Ovary (tissue), 9 donors: ENCODE data around the gene PCDHGB1. TPM values are rescaled to one million over a fixed set of nuclear protein-coding genes. Genes with fewer than 3 reads are reported as not detected.
A peak's percentile ranks its signal among the peaks of the same experiment; 100 is the strongest.
"Not testable (repeated sequence)": the region's sequence is repeated elsewhere in the genome, so short reads cannot be mapped to it uniquely, and the experiment has no call there.

Experiments used
- DNase-seq, 5 donors: peaks; one replicate each; pipeline ENCODE4 v3.0.0-alpha.2; 2019 to 2020
- H3K27ac ChIP-seq, 2 donors: fragments of 200-600 bp; one replicate each; pipeline versions ENCODE4 v1.5.1 to v1.8.0; 2019 to 2022
- H3K27me3 ChIP-seq: fragments of 200-600 bp; one replicate; pipeline ENCODE4 v1.8.0; 2022
- H3K36me3 ChIP-seq: fragments of 200-600 bp; sonication (generic); one replicate; pipeline ENCODE4 v1.5.1; 2019
- H3K4me1 ChIP-seq: one replicate; pipeline ENCODE4 v1.8.1; 2013; ENCODE audit warnings: mild to moderate bottlenecking, moderate library complexity; ENCODE audit not compliant: insufficient read depth
- H3K4me3 ChIP-seq: fragments of 200-600 bp; sonication (generic); one replicate; pipeline ENCODE4 v1.5.1; 2017
- H3K9me3 ChIP-seq, 2 donors: fragments of 200-600 bp in 1 of 2; sonication (generic) in 1 of 2; one replicate each; pipeline versions ENCODE4 v1.5.1 to v1.8.1; 2013 to 2019; ENCODE audit warnings: mild to moderate bottlenecking in 1 of 2, moderate library complexity in 1 of 2
- CTCF ChIP-seq, 3 donors: fragments of 450-650 bp in 2 of 3; fragments of 200-600 bp in 1 of 3; IDR thresholded peaks; one replicate each; pipeline versions ENCODE4 v1.5.1 to v1.8.0; 2016 to 2022; ENCODE audit warnings: antibody characterized with exemption in 3 of 3, mild to moderate bottlenecking in 1 of 3
- EP300 ChIP-seq: sonication (generic); formaldehyde crosslinking; IDR thresholded peaks from one replicate; pipeline ENCODE4 v1.6.1; 2017; ENCODE audit warnings: antibody characterized with exemption
- POLR2A ChIP-seq: fragments of 450-650 bp; IDR thresholded peaks from one replicate; pipeline ENCODE4 v1.6.1; 2017; ENCODE audit warnings: antibody characterized with exemption, mild to moderate bottlenecking, moderate library complexity
- WGBS, 3 donors: extraction: QIAGEN DNeasy Blood & Tissue Kit in 1 of 3; methylation state at CpG; one replicate each; pipeline versions ENCODE4 v1.1.5 to v1.1.7; 2013 to 2017; 5-methylcytosine and 5-hydroxymethylcytosine counted together
- intact Hi-C, 4 donors: fragments of 100-400 bp; cut with DNase I; formaldehyde crosslinking; loops; one replicate each; pipeline versions ENCODE4 v1.11.0 to v1.15.1; 2022 to 2023
- polyA plus RNA-seq, 2 donors: library from polyadenylated mRNA; stranded (reverse); fragments of 200-250 nt in 1 of 2; fragments of 350-450 nt in 1 of 2; fragmentation: Illumina TruSeq in 1 of 2; extraction: RNeasy Lipid Tissue Mini Kit (QIAGEN cat#74804) in 1 of 2; gene quantifications; one replicate each; pipeline ENCODE4 v1.2.3, GENCODE V29; 2013 to 2014
- total RNA-seq, 7 donors: library from RNA; depleted of rRNA in 2 of 7; stranded (reverse); fragments of >200 nt in 2 of 7; fragmentation: NEBNext Ultra II Directional in 3 of 7; extraction: Animal tissue kit (Norgen Biotek cat#: 25700) in 3 of 7; gene quantifications; one replicate each; pipeline versions ENCODE4 v1.1.0 to v1.2.4, GENCODE V29; 2016 to 2023
- donor health status: DM: no; HTN: no; CAD: no; lungs with moderate emphysema.
- donor health status: DM: no; HTN: no; CAD: no.
- donor health status: Bipolar disorder and iron deficiency.
- donor health status: DM: yes; HTN: yes; CAD: no.
- donor health status: DM: no; HTN: no; CAD: no.
- donor health status: DM: yes; HTN: yes; CAD: no.

Gene PCDHGB1
- total and polyA plus RNA-seq, 9 donors = 1.1 to 9.3 (median 4.4) TPM

DNA sequence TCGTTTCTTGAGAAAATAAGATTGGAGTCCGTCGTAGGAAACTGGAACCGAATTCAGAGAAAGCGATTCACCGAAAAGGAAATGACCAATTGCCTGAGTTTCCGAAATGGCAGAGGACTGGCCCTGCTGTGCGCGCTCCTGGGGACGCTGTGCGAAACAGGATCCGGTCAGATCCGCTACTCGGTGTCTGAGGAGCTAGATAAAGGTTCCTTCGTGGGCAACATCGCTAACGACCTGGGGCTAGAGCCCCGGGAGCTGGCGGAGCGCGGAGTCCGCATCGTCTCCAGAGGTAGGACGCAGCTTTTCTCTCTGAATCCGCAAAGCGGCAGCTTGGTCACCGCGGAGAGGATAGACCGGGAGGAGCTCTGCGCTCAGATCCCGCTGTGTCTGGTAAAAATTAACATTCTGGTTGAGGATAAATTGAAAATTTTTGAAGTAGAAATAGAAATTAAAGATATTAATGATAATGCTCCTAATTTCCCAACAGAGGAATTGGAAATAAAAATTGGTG, 5.9 kb upstream of the PCDHGB1 start:
- Histone ChIP-seq H3K36me3 (no peaks in the 10 kb centered on the region), H3K4me1 (no peaks in the 10 kb centered on the region), H3K9me3 (peaks cover 14 to 45% of the 10 kb centered on the region in 2 donors), H3K27ac (no peak overlapping the region), H3K4me3 (peak overlapping the region; percentile 8), H3K27me3 (no peaks in the 10 kb centered on the region)
- TF ChIP-seq POLR2A (no peak), CTCF (IDR thresholded peaks at IDR 0.05) (no peak), EP300 (no peak)
- WGBS, 3 donors = 17 to 27% (median 22%) methylated on average over 31 of the region's 31 CpGs
- intact Hi-C loops = no loop called here
- no peak for DNase-seq

DNA sequence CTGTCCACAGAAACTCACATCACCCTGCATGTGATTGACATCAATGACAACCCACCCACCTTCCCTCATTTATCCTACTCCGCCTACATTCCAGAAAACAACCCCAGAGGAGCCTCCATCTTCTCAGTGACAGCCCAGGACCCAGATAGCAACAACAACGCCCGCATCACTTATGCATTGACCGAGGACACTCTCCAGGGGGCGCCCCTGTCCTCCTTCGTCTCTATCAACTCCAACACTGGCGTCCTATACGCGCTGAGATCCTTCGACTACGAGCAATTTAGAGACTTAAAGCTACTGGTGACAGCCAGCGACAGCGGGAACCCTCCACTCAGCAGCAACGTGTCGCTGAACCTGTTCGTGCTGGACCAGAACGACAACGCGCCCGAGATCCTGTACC, 4.6 kb upstream of the PCDHGB1 start:
- Histone ChIP-seq H3K27ac (no peak overlapping the region), H3K4me3 (no peak overlapping the region), H3K27me3 (no peaks in the 10 kb centered on the region), H3K36me3 (no peaks in the 10 kb centered on the region), H3K9me3 (peaks cover 12 to 40% of the 10 kb centered on the region in 2 donors), H3K4me1 (no peaks in the 10 kb centered on the region)
- intact Hi-C loops = no loop called here
- 25 to 50% (median 31%) methylated on average over 20 of the region's 20 CpGs for WGBS, 3 donors
- TF ChIP-seq EP300 (no peak), CTCF (IDR thresholded peaks at IDR 0.05) (no peak), POLR2A (no peak)
- no peak for DNase-seq

DNA sequence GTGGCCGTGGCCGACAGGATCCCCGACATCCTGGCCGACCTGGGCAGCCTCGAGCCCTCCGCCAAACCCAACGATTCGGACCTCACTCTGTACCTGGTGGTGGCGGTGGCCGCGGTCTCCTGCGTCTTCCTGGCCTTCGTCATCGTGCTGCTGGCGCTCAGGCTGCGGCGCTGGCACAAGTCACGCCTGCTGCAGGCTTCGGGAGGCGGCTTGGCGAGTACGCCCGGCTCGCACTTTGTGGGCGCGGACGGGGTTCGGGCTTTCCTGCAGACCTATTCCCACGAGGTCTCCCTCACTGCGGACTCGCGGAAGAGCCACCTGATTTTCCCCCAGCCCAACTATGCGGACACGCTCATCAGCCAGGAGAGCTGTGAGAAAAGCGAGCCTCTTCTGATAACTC, 3.9 kb upstream of the PCDHGB1 start:
- intact Hi-C loops, H3K4me3 ChIP-seq, H3K36me3 ChIP-seq, H3K4me1 ChIP-seq, H3K27ac ChIP-seq, H3K27me3 ChIP-seq, DNase-seq: not testable (repeated sequence)
- WGBS, 3 donors = 40 to 64% (median 43%) methylated on average over 21 to 29 of the region's 35 CpGs
- peaks cover 12 to 40% of the 10 kb centered on the region in 2 donors for H3K9me3 ChIP-seq

DNA sequence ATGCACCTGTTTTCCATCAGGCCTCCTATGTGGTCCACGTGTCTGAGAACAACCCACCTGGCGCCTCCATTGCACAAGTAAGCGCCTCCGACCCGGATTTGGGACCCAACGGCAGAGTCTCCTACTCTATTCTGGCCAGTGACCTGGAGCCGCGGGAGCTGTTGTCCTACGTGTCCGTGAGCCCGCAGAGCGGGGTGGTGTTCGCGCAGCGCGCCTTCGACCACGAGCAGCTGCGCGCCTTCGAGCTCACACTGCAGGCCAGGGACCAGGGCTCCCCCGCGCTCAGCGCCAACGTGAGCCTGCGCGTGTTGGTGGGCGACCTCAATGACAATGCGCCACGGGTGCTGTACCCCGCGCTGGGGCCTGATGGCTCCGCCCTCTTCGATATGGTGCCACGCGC, 1.7 kb downstream of the PCDHGB1 start:
- no peak for DNase-seq
- Histone ChIP-seq H3K27ac (no peak overlapping the region), H3K4me3 (no peak overlapping the region), H3K36me3 (no peaks in the 10 kb centered on the region), H3K27me3 (no peaks in the 10 kb centered on the region), H3K9me3 (peaks cover under 1 to 44% of the 10 kb centered on the region in 2 donors), H3K4me1 (no peaks in the 10 kb centered on the region)
- intact Hi-C loops = no loop called here
- 29 to 41% (median 35%) methylated on average over 16 to 34 of the region's 36 CpGs for WGBS, 3 donors
- no peak for TF ChIP-seq POLR2A
- TF ChIP-seq CTCF (IDR thresholded peaks at IDR 0.05) = no peak
- no peak for TF ChIP-seq EP300

DNA sequence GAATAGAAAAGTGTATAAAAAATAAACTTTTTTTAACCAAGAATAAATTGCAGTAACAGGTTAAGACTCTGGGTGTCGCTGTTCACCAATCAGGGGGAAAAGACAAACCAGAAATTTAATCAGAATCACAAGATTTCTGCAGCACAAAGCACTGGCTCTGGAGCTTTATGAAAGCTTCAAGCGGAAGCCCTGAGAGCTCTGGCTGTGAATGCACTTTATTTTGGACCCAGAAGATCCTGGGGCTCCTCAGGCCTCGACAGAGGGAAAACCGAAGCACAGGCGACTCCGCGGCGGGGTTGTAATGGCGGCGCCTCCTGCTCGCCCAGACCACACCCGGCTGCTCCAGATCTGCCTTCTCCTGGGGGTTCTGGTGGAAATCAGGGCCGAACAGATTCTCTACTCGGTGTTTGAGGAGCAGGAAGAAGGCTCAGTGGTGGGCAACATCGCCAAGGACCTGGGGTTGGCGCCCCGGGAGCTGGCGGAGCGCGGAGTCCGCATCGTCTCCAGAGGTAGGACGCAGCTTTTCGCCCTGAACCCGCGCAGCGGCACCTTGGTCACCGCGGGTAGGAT, 5.1 kb downstream of the PCDHGB1 start, which contains the start of gene PCDHGA4:
Gene PCDHGA4, plus strand, starts transcription at position 122 of the 570 bp plus-strand sequence. Its CDS starts 87 bp downstream, at position 209.
- Histone ChIP-seq H3K36me3 (no peaks in the 10 kb centered on the region), H3K4me3 (peak within 1 kb of the TSS; percentile 10), H3K9me3 (peaks cover 7 to 52% of the 10 kb centered on the region in 2 donors), H3K4me1 (no peaks in the 10 kb centered on the region), H3K27me3 (no peaks in the 10 kb centered on the region), H3K27ac (no peak within 1 kb of the TSS)
- intact Hi-C loops = no loop called here
- DNase-seq = no peak
- 9 to 19% (median 11%) methylated on average over 29 of the region's 29 CpGs for WGBS, 3 donors
- TF ChIP-seq EP300 (no peak), POLR2A (no peak), CTCF (IDR thresholded peaks at IDR 0.05) (no peak)
